Muscle of leg (tissue), 16 donors: ENCODE data around the gene UQCRC2. TPM values are rescaled to one million over a fixed set of nuclear protein-coding genes. Genes with fewer than 3 reads are reported as not detected.
"Not testable (repeated sequence)": the region's sequence is repeated elsewhere in the genome, so short reads cannot be mapped to it uniquely, and the experiment has no call there.

Source experiments
- DNase-seq: peaks from one replicate; pipeline ENCODE4 v3.0.0; 2013
- H3K27ac ChIP-seq: one replicate; pipeline ENCODE4 v1.5.1; 2013; ENCODE audit warnings: mild to moderate bottlenecking, low read length, control low read depth
- H3K27me3 ChIP-seq: one replicate; pipeline ENCODE4 v1.6.1; 2013; ENCODE audit warnings: low read length; ENCODE audit not compliant: control insufficient read depth, insufficient read depth
- H3K36me3 ChIP-seq: one replicate; pipeline ENCODE4 v1.6.1; 2013; ENCODE audit warnings: low read length; ENCODE audit not compliant: control insufficient read depth, insufficient read depth
- H3K4me1 ChIP-seq: one replicate; pipeline ENCODE4 v1.6.1; 2013; ENCODE audit warnings: low read length; ENCODE audit not compliant: control insufficient read depth, insufficient read depth
- H3K4me3 ChIP-seq: one replicate; pipeline ENCODE4 v1.5.1; 2013; ENCODE audit warnings: low read length, control low read depth
- H3K9me3 ChIP-seq: replicated peaks from 2 replicates; pipeline ENCODE4 v1.6.1; 2013; ENCODE audit warnings: low read depth, low read length; ENCODE audit not compliant: control insufficient read depth
- WGBS: methylation state at CpG from one replicate; pipeline ENCODE4 v1.1.5; 2013; ENCODE audit warnings: missing lambda C conversion rate; ENCODE audit not compliant: insufficient coverage; 5-methylcytosine and 5-hydroxymethylcytosine counted together
- long read RNA-seq, 11 donors: transcript quantifications; one replicate each; lab custom pipeline, GENCODE V29; 2026
- polyA plus RNA-seq, 8 donors: library from polyadenylated mRNA; unstranded; fragments of 120-200 nt; gene quantifications; one replicate each; pipeline versions ENCODE4 v1.2.1 to v1.2.3, GENCODE V29; 2013; ENCODE audit warnings: inconsistent platforms in 1 of 8, low replicate concordance in 1 of 8; ENCODE audit not compliant: insufficient read length in 8 of 8, insufficient read depth in 1 of 8
- total RNA-seq: library from RNA; stranded (reverse); fragments of 120-200 nt; gene quantifications from one replicate; pipeline ENCODE4 v1.2.4, GENCODE V29; 2013

The UQCRC2 gene
- total RNA-seq = 260 TPM
- polyA plus RNA-seq = 100 to 1,000 TPM; 240 to 324 (median 277) TPM
- long read RNA-seq, donor 1, transcript UQCRC2-203 (2 exons, 699 nt) = minor isoform, 9 of 76 reads
- long read RNA-seq, donor 1, transcript UQCRC2-201 (14 exons, 2,615 nt) = major isoform, 60 of 76 reads
- long read RNA-seq, donor 1, partial matches to known transcripts = 7 of 76 reads
- long read RNA-seq, donor 1, other reads (novel, unspliced or antisense) = 0 of 76 reads
- long read RNA-seq, donor 2, transcript UQCRC2-201 (14 exons, 2,615 nt) = major isoform, 9 of 17 reads
- long read RNA-seq, donor 2, partial matches to known transcripts = 6 of 17 reads
- long read RNA-seq, donor 2, other reads (novel, unspliced or antisense) = 0 of 17 reads
- long read RNA-seq, donor 3, transcript UQCRC2-201 (14 exons, 2,615 nt) = major isoform, 93 of 118 reads
- long read RNA-seq, donor 3, transcript UQCRC2-203 (2 exons, 699 nt) = minor isoform, 9 of 118 reads
- long read RNA-seq, donor 3, partial matches to known transcripts = 15 of 118 reads
- long read RNA-seq, donor 3, other reads (novel, unspliced or antisense) = 0 of 118 reads
- long read RNA-seq, donor 4, transcript UQCRC2-201 (14 exons, 2,615 nt) = major isoform, 34 of 38 reads
- long read RNA-seq, donor 4, partial matches to known transcripts = 0 of 38 reads
- long read RNA-seq, donor 4, other reads (novel, unspliced or antisense) = 0 of 38 reads
- long read RNA-seq, donor 5, transcript UQCRC2-201 (14 exons, 2,615 nt) = major isoform, 163 of 222 reads
- long read RNA-seq, donor 5, transcript UQCRC2-203 (2 exons, 699 nt) = minor isoform, 15 of 222 reads
- long read RNA-seq, donor 5, partial matches to known transcripts = 42 of 222 reads
- long read RNA-seq, donor 5, other reads (novel, unspliced or antisense) = 0 of 222 reads
- long read RNA-seq, donor 6, transcript UQCRC2-203 (2 exons, 699 nt) = minor isoform, 32 of 226 reads
- long read RNA-seq, donor 6, transcript UQCRC2-201 (14 exons, 2,615 nt) = major isoform, 142 of 226 reads
- long read RNA-seq, donor 6, partial matches to known transcripts = 51 of 226 reads
- long read RNA-seq, donor 6, other reads (novel, unspliced or antisense) = 0 of 226 reads
- long read RNA-seq, donor 7, transcript UQCRC2-201 (14 exons, 2,615 nt) = major isoform, 86 of 123 reads
- long read RNA-seq, donor 7, transcript UQCRC2-203 (2 exons, 699 nt) = minor isoform, 20 of 123 reads
- long read RNA-seq, donor 7, partial matches to known transcripts = 16 of 123 reads
- long read RNA-seq, donor 7, other reads (novel, unspliced or antisense) = 0 of 123 reads
- long read RNA-seq, donor 8, transcript UQCRC2-201 (14 exons, 2,615 nt) = major isoform, 68 of 95 reads
- long read RNA-seq, donor 8, transcript UQCRC2-203 (2 exons, 699 nt) = minor isoform, 14 of 95 reads
- long read RNA-seq, donor 8, partial matches to known transcripts = 13 of 95 reads
- long read RNA-seq, donor 8, other reads (novel, unspliced or antisense) = 0 of 95 reads
- long read RNA-seq, donor 9, transcript UQCRC2-203 (2 exons, 699 nt) = minor isoform, 12 of 90 reads
- long read RNA-seq, donor 9, transcript UQCRC2-201 (14 exons, 2,615 nt) = major isoform, 62 of 90 reads
- long read RNA-seq, donor 9, partial matches to known transcripts = 16 of 90 reads
- long read RNA-seq, donor 9, other reads (novel, unspliced or antisense) = 0 of 90 reads
- long read RNA-seq, donor 10, transcript UQCRC2-203 (2 exons, 699 nt) = minor isoform, 23 of 165 reads
- long read RNA-seq, donor 10, transcript UQCRC2-201 (14 exons, 2,615 nt) = major isoform, 102 of 165 reads
- long read RNA-seq, donor 10, partial matches to known transcripts = 38 of 165 reads
- long read RNA-seq, donor 10, other reads (novel, unspliced or antisense) = 0 of 165 reads
- long read RNA-seq, donor 11, transcript UQCRC2-203 (2 exons, 699 nt) = minor isoform, 14 of 93 reads
- long read RNA-seq, donor 11, transcript UQCRC2-201 (14 exons, 2,615 nt) = major isoform, 66 of 93 reads
- long read RNA-seq, donor 11, partial matches to known transcripts = 13 of 93 reads
- long read RNA-seq, donor 11, other reads (novel, unspliced or antisense) = 0 of 93 reads

DNA sequence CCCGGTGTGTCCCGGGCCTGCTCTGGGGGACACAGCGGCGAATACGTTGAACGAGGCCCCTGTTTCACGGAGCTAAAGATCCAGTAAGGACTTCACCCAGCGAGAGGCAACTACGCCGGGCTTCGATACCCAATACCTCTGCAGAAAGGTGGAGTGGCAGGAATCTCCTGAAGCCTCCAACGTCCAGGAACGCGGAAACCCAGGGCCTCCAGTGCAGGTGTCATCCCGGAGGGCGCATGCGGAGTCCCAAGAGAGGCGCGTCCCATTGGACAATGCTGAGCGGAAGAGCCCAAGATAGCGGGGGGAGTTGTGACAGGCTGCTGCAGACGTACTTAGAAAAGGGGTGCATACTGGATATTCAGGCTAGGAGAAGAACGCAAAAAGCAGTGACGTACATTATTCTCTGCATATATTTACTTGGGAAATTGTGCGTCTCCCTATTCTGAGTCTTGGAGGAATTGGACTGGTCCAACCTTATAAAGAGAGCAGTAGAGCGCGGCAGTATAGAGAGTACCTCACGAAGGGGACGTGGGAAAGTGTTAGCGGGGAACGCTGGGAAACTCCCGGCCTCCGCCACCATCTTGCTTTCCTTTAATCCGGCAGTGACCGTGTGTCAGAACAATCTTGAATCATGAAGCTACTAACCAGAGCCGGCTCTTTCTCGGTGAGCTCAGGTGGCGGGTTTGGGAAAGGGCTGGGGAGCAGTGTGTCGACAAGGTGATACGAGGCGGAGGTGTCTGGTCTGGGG, at the start of gene UQCRC2:
Gene UQCRC2, plus strand, starts transcription at position 569 of the 748 bp plus-strand sequence. Its CDS starts 63 bp downstream, at position 632.
- no peaks in the 10 kb centered on the region for H3K9me3 ChIP-seq
- under 1% methylated on average over 34 of the region's 41 CpGs for WGBS
- no peaks in the 10 kb centered on the region for H3K27me3 ChIP-seq
- H3K36me3 ChIP-seq = peaks cover 17% of the 10 kb centered on the region
- H3K4me3 ChIP-seq = peak within 1 kb of the TSS; percentile 65
- H3K4me1 ChIP-seq = peaks cover 12% of the 10 kb centered on the region
- H3K27ac ChIP-seq = peak within 1 kb of the TSS; percentile 96
- peak; percentile 97 for DNase-seq

DNA sequence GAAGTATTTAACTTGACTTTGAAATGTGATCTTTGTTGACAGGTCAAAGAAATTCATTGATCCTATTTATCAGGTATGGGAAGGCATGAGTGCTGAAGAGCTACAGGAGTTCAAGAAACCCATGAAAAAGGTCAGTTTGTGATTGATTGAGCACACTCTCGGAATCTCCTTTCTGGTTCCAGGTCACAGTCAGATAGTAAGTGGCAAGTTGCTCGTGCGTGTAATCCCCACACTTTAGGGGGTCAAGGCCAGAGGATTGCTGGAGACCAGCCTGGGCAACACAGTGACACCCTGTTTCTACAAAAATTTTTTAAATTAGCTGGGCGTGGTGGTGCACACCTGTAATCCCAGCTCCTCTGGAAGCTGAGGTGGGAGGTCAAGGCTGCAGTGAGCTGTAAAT, 20.5 kb upstream of the UQCRC2 start:
- H3K36me3 ChIP-seq, H3K27ac ChIP-seq, DNase-seq, H3K4me1 ChIP-seq, H3K4me3 ChIP-seq, H3K9me3 ChIP-seq, H3K27me3 ChIP-seq: not testable (repeated sequence)
- 86% methylated on average over 1 of the region's 4 CpGs for WGBS

DNA sequence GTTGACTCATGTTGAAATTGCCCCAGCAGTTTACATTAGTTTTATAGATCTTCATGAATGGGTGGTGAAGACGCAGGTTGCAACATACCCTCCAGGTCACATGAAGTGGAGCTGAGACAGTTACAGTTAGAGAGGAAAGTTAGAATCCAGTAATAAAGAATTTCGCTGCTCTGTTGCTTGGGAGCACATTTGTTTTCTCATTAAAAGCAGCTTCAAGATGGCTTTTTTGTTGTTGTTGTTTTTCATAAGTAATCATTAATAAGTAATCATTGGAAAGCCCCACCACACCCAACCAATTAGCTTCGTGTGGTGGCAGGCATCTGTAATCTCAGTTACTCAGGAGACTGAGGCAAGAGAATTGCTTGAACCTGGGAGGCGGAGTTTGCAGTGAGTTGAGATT, 19.8 kb upstream of the UQCRC2 start:
- H3K27me3 ChIP-seq, H3K36me3 ChIP-seq, H3K27ac ChIP-seq, H3K4me3 ChIP-seq, H3K4me1 ChIP-seq, DNase-seq, H3K9me3 ChIP-seq: not testable (repeated sequence)
- no CpG with 5 or more reads among the region's 4 CpGs for WGBS

- not testable (repeated sequence) for H3K27ac ChIP-seq, H3K4me1 ChIP-seq, H3K9me3 ChIP-seq, H3K4me3 ChIP-seq, H3K36me3 ChIP-seq, H3K27me3 ChIP-seq, DNase-seq
- WGBS = no CpG with 5 or more reads among the region's 4 CpGs
Observed at GRCh38 chr16:21933790-21934189, 19.4 kb upstream of the UQCRC2 start.

DNA sequence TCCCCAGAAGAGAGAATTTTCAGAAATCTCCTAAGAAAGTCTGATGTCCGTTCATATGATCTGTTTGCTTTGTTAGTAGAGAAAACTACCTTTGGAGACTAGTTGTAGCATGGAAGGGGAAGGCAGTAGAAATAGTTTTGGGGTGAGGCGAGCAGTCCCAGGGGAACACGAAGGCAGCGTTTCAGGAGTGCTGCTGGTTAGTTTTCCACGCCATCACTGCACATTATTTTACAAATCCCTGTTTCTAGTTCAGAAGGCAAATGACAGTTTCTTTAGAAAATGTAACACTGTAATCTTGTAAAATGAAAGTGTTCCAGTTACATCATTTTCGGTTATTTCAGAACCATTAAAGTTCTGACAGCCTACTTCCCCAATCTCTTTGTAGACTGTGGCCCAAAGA, 16.9 kb upstream of the UQCRC2 start:
- not testable (repeated sequence) for H3K4me3 ChIP-seq, H3K27me3 ChIP-seq, DNase-seq, H3K9me3 ChIP-seq, H3K4me1 ChIP-seq, H3K27ac ChIP-seq, H3K36me3 ChIP-seq
- WGBS = no CpG with 5 or more reads among the region's 6 CpGs

GRCh38 chr16:21937336-21937829, 15.8 kb upstream of the UQCRC2 start:
- Histone ChIP-seq H3K36me3 (no peaks in the 10 kb centered on the region), H3K4me3 (no peak overlapping the region), H3K27me3 (no peaks in the 10 kb centered on the region), H3K27ac (no peak overlapping the region), H3K9me3 (no peaks in the 10 kb centered on the region), H3K4me1 (no peaks in the 10 kb centered on the region)
- no peak for DNase-seq

DNA sequence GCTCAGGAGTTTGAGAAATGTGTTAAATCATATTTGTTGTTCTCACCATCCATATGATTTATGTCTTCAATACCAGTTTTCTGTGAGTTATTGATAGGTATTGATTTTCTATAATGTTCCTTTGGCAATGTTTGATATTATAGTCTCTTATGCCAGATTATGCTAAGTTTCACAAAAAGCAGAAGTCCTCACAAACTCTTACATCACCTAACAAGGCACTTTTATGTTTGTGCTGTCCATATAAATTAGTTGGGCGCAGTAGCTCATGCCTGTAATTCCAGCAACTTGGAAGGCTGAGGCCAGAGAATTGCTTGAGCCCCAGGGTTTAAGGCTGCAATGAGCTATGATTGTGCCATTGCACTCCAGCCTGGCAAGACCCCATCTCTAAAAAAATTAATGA, 12.6 kb upstream of the UQCRC2 start:
- Histone ChIP-seq H3K4me1 (no peaks in the 10 kb centered on the region), H3K9me3 (no peaks in the 10 kb centered on the region), H3K36me3 (no peaks in the 10 kb centered on the region), H3K27ac (no peak overlapping the region), H3K4me3 (no peak overlapping the region), H3K27me3 (no peaks in the 10 kb centered on the region)
- no peak for DNase-seq
- no CpG with 5 or more reads among the region's 1 CpG for WGBS

DNA sequence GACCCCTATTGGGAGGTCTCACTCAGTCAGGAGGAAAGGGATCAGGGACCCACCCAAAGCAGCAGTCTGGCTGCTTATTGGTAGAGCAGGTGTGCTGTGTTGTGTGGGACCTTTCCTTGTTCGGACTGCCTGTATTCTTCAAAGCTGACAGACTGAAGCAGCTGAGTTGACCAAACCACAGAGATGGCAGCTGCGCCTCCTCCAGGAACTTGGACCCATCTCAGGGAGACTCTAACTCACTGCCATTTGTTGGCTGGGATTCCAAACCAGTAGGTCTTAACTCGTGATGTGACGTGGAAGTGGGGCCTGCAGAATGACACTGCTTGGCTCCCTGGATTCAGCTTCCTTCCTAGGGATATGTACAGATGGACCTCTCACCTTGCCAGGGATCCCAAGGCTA, 9.6 kb upstream of the UQCRC2 start:
- Histone ChIP-seq H3K36me3 (no peaks in the 10 kb centered on the region), H3K9me3 (no peaks in the 10 kb centered on the region), H3K27ac (no peak overlapping the region), H3K4me1 (no peaks in the 10 kb centered on the region), H3K27me3 (no peaks in the 10 kb centered on the region), H3K4me3 (no peak overlapping the region)
- no peak for DNase-seq
- 64% methylated on average over 4 of the region's 4 CpGs for WGBS
